ENCODE measurements around the gene BCAS4.

BCAS4 gene

GRCh38 chr20:50920997-50921396 lies 126.1 kb downstream of the BCAS4 start:
- H3K4me3 ChIP-seq (ENCODE audit: low read length): no peak overlapping the region
- no peak overlapping the region for H2AFZ ChIP-seq (ENCODE audit: low read depth, low read length)
- peaks cover 92% of the 10 kb centered on the region for H4K20me1 ChIP-seq (ENCODE audit: insufficient read depth, low read length)
- TF ChIP-seq, protein P1, sequence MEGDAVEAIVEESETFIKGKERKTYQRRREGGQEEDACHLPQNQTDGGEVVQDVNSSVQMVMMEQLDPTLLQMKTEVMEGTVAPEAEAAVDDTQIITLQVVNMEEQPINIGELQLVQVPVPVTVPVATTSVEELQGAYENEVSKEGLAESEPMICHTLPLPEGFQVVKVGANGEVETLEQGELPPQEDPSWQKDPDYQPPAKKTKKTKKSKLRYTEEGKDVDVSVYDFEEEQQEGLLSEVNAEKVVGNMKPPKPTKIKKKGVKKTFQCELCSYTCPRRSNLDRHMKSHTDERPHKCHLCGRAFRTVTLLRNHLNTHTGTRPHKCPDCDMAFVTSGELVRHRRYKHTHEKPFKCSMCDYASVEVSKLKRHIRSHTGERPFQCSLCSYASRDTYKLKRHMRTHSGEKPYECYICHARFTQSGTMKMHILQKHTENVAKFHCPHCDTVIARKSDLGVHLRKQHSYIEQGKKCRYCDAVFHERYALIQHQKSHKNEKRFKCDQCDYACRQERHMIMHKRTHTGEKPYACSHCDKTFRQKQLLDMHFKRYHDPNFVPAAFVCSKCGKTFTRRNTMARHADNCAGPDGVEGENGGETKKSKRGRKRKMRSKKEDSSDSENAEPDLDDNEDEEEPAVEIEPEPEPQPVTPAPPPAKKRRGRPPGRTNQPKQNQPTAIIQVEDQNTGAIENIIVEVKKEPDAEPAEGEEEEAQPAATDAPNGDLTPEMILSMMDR (IDR thresholded peaks at IDR 0.05; ENCODE audit: low read depth, low read length): no peak
- no peak for TF ChIP-seq EZH2phosphoT487 (IDR thresholded peaks at IDR 0.05; ENCODE audit: low read depth)
- H3K27me3 ChIP-seq (ENCODE audit: low read depth, low read length): no peaks in the 10 kb centered on the region
- no peak overlapping the region for H3K9ac ChIP-seq (ENCODE audit: low read length)
- H3K79me2 ChIP-seq (ENCODE audit: low read length): peaks cover 99% of the 10 kb centered on the region
- H3K36me3 ChIP-seq (replicated peaks; ENCODE audit: low read depth, low read length): peaks cover 80% of the 10 kb centered on the region
- H3K4me2 ChIP-seq (ENCODE audit: low read length): no peak overlapping the region
- H3K27ac ChIP-seq (ENCODE audit: low read length): no peak overlapping the region
- no peaks in the 10 kb centered on the region for H3K9me3 ChIP-seq (ENCODE audit: insufficient read depth, low read length)
- H3K4me1 ChIP-seq (ENCODE audit: low read length): peaks cover 40% of the 10 kb centered on the region

DNA sequence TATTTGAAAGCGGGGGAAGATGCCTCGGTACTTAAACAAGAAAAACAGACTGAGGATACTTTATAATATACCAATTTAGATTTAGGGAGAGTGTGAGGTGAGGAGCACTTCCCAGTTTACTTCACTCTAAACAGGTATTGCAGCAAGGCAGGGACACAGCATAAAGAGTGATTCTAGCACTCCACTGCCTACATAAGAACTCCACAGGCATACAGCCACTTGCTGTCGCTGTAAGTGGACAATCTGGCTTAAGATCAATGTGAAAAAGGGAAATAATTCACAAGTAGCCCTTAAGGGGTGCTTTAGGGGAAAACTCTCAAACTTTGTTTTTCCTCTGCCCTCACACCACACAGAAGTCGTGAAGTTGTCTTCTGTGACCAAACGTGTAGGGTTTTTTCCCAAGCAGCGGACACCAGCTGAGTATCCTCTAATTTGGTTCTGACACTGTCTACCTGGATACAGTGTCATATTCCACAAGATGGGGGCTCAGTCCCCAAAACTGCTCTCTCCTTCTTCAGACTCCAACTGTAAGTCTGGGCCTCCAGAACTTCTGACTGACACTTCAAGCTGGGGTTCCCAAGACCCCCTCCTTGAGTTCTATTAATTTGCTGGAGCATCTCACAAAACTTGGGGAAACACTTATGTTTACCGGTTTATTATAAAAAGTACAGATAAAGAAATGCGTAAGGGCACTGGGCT lies 127.1 kb downstream of the BCAS4 start:
- Histone ChIP-seq H3K4me3 (ENCODE audit: low read length) (no peak overlapping the region), H3K27ac (ENCODE audit: low read length) (no peak overlapping the region), H3K4me1 (ENCODE audit: low read length) (peaks cover 31% of the 10 kb centered on the region), H3K79me2 (ENCODE audit: low read length) (peaks cover 99% of the 10 kb centered on the region), H3K36me3 (replicated peaks; ENCODE audit: low read depth, low read length) (peaks cover 76% of the 10 kb centered on the region), H3K27me3 (ENCODE audit: low read depth, low read length) (no peaks in the 10 kb centered on the region), H2AFZ (ENCODE audit: low read depth, low read length) (no peak overlapping the region), H4K20me1 (ENCODE audit: insufficient read depth, low read length) (peaks cover 84% of the 10 kb centered on the region), H3K9me3 (ENCODE audit: insufficient read depth, low read length) (no peaks in the 10 kb centered on the region), H3K9ac (ENCODE audit: low read length) (no peak overlapping the region), H3K4me2 (ENCODE audit: low read length) (no peak overlapping the region)
- TF ChIP-seq, protein P1 (IDR thresholded peaks at IDR 0.05; ENCODE audit: low read depth, low read length): no peak
- no peak for TF ChIP-seq EZH2phosphoT487 (IDR thresholded peaks at IDR 0.05; ENCODE audit: low read depth)

DNA sequence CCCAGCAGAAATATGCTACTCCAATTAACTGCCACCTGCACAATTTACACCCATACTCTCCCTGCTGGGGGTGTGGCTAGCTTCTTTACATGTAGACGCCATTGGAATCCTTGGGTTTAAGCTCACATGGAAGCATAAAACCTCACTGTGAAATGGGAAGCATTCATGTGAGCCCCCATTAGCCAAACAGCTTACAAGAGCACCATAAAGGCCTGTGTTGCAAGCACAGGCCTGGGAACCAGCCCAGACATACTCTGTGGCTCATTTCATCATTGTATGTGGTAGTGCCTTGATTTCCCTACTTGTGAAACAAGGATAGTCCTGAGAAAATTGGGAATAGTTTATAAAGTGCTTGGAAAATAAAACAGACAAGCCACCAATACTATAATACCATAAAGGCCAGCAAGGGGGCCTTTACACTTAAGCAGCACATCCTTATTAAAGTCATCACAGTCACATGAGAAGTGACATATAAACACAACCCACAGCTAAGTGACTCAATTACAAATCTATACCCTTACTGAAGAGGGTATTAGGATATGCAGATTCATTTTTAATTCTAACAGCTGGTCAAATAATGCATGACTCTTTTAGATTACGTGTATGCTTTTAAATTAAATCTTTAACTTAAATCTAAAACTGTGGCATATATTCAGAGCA lies 129.5 kb downstream of the BCAS4 start:
- H3K79me2 ChIP-seq (ENCODE audit: low read length): peaks cover 99% of the 10 kb centered on the region
- no peak overlapping the region for H3K4me2 ChIP-seq (ENCODE audit: low read length)
- H3K36me3 ChIP-seq (replicated peaks; ENCODE audit: low read depth, low read length): peaks cover 79% of the 10 kb centered on the region
- H4K20me1 ChIP-seq (ENCODE audit: insufficient read depth, low read length): peaks cover 85% of the 10 kb centered on the region
- TF ChIP-seq, protein P1 (IDR thresholded peaks at IDR 0.05; ENCODE audit: low read depth, low read length): no peak
- TF ChIP-seq EZH2phosphoT487 (IDR thresholded peaks at IDR 0.05; ENCODE audit: low read depth): no peak
- no peak overlapping the region for H3K27ac ChIP-seq (ENCODE audit: low read length)
- no peak overlapping the region for H3K9ac ChIP-seq (ENCODE audit: low read length)
- no peaks in the 10 kb centered on the region for H3K9me3 ChIP-seq (ENCODE audit: insufficient read depth, low read length)
- no peak overlapping the region for H2AFZ ChIP-seq (ENCODE audit: low read depth, low read length)
- H3K4me1 ChIP-seq (ENCODE audit: low read length): peaks cover 23% of the 10 kb centered on the region
- no peak overlapping the region for H3K4me3 ChIP-seq (ENCODE audit: low read length)
- H3K27me3 ChIP-seq (ENCODE audit: low read depth, low read length): no peaks in the 10 kb centered on the region

DNA sequence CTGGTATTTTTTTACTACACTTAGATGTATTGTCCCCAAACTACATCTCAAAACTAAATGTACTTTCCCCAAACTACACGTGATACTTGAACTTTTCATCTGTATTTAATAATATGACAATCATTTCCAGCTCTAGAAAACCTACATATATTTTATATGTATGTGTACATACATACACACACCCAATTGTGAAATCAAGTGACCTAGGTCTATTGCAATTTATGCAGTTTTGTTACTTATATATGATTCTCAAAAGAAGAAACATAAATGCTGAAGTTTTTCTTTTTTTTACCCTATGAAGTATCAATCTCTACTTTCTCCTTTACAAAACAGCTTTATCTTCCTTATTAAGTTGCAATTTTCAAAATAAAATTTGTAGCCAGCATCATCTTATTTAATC lies 131.7 kb downstream of the BCAS4 start:
- Histone ChIP-seq H3K27me3 (ENCODE audit: low read depth, low read length) (no peaks in the 10 kb centered on the region), H3K27ac (ENCODE audit: low read length) (no peak overlapping the region), H3K9ac (ENCODE audit: low read length) (no peak overlapping the region), H3K4me3 (ENCODE audit: low read length) (no peak overlapping the region), H3K4me2 (ENCODE audit: low read length) (no peak overlapping the region), H4K20me1 (ENCODE audit: insufficient read depth, low read length) (peaks cover 68% of the 10 kb centered on the region), H2AFZ (ENCODE audit: low read depth, low read length) (no peak overlapping the region), H3K4me1 (ENCODE audit: low read length) (peaks cover 22% of the 10 kb centered on the region), H3K79me2 (ENCODE audit: low read length) (peaks cover 94% of the 10 kb centered on the region), H3K9me3 (ENCODE audit: insufficient read depth, low read length) (no peaks in the 10 kb centered on the region), H3K36me3 (replicated peaks; ENCODE audit: low read depth, low read length) (peaks cover 68% of the 10 kb centered on the region)
- TF ChIP-seq, protein P1 (IDR thresholded peaks at IDR 0.05; ENCODE audit: low read depth, low read length): no peak
- TF ChIP-seq EZH2phosphoT487 (IDR thresholded peaks at IDR 0.05; ENCODE audit: low read depth): no peak

Measured in OCI-LY3 (cell line).